Measurements from ENCODE around the gene KCMF1.

KCMF1 gene

DNA sequence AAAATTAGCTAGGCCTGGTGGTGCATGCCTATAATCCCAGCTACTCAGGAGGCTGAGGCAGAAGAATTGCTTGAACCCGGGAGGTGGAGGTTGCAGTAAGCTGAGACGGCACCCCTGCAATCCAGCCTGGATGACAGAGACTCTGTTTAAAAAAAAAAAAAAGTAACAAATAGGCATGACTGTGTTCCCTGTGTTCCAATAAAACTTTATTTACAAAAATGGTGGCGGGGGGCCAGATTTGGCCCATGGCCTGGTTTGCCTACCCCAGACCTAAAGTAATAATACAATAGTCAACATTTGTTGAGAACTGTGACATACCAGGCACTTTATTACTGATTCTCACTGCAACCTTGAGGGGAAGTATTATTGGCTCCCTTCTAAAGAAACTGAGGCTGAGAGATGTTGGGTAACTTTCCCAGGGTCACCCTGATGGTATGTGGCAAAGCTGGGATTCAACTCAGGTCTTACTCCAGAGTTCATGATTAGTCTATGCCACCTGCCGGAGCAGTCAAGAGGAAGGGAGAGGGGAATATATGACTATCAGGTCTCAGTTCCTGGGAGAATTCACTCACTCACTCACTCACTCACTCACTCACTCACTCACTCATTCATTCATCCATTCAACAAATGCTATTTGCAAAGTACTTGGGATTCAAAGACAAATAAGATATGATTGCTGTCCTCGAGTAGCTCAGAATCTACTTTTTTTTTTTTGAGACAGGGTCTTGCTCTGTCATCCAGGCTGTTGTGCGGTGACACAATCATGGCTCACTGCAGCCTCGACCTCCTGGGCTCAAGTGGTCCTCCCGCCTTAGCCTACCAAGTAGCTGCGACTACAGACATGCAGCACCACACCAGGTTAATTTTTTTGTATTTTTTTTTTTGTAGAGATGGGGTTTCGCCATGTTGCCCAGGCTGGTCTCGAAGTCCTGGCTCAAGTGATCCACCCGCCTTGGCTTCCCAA lies 14.3 kb upstream of the KCMF1 start:
- DNase-seq = no peak

DNA sequence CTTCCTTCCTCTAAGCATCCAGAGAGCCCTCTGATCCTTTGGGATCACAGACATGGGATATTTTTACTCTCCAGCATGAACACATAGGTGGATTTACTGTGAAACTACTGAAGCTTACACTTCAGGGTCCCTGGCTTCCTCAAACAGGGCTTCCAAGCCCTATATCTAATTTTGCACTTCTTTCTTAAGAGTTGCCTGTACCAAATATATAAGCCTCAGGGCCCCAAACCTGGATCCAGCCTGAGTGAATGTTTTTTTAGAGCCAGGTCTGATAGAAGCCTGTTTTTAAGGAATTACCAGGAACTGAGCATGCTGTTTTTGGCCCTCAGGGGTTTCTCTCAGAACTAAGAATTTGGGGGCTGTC lies 13.2 kb upstream of the KCMF1 start:
- DNase-seq = no peak

DNA sequence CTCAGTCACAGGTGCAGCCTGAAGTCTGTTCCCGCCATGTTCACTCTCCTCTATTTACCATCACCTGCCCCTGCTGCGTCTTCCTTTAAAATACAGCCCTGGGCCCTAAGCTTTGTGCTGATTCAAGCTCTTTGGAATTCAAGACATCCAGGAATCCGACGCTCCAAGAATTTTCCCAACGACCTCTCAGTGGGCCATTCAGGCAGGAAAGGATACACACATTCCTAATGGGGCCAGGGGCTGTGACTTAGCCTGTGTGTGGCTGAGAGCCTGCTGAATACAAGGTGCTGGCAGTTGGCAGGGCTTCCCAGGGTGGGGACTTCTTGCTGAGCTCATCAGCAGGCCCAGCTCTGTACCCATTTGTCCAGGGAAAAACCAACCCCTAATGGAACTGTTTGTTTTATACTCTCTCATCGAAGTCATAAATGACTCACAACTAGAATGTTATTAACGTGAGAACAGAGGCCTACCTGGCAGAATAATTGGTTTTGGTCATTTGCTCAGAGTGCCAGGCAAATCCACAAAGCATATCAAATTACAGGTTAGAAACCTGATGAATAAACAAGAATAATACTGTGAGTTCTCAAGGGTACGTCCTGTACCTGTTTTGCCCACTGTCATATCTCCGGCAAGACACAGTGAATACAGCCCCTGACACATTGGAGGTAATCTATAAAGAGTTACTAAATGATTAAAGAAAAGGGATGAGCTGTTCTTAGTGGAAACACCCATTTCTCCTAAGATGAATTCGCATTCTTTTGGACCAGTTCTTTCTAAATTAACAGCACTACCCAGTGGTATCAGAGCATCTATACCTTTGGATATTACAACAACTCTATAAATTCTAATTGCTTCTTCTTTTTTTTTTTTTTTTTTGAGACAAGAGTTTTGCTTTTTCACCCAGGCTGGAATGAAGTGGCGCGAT lies 12.6 kb upstream of the KCMF1 start:
- DNase-seq = no peak

DNA sequence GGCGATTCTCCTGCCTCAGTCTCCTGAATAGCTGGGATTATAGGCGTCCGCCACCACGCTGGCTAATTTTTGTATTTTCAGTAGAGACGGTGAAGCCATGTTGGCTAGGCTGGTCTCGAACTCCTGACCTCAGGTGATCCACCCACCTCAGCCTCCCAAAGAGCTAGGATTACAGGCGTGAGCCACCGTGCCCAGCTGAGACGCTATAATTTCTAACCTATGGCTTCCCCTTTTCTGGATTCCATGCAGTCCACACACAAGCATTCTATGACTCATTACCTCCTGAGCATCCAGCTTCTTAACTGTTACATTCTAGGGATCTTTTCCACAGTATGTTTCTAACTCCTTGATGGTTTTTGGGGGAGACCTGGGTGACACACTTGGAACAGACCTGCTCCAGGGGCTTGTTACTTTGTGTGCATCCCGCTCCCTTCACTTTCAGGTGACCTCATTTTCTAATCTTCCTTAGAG lies 11.8 kb upstream of the KCMF1 start:
- no peak for DNase-seq

DNA sequence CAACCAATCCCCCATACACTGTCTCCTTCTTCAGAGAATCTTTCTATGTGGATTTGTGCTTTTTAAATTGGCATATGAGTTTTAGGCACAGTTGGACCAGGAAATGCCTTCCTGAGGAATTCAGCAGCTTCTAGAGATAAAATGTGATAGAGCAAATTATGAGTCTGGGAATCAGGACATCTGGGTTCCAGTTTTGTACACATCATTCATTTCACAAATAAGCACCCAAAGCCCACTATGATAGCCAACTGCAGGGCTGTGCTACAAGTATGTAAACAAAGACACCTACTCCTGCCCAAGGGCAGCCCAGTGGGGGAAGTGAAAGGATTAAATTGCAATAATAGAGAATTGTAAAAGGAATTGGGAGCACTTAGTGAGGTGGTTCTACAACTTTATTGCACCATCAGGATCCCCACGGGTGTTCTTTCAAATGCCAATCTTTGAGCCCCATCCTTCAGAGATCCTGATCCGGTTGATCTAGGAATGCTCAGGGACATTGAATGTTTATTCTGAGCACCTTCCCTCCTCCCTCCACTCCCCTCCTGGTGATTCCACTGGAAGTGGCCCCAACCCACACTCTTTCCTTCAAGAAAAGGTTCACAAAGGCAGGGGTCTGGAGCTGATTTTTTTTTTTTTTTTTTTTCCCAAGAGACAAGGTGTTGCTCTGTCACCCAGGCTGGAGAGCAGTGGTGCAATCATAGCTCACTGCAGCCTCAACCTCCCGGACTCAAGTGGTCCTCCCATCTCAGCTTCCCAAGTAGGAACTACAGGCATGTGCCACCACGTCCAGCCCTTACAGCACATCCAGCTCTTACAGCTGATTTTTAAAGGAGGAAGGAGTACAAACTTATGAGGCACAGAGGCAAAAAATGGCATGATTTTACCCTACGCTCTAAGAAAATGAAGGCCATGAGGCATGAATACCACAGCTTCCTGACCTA lies 11.1 kb upstream of the KCMF1 start:
- DNase-seq = no peak

DNA sequence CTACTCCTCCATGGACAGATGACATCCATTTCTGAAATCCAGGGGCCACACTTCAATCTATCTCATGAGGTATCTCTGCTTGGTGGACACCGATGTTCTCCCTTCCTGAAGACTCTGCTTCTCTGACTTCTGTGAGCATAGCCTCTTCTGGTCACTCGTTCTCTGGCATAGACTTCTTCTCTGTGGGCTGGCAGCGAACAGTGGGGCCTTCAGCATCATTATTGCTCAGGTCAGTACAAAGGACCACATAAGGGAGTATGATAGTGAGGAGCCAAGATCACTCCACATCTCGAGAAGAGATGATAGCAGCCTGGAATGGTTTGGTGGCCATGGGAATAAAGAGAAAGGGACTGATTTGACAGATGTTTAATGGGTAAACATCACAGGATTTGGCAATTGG lies 8.0 kb upstream of the KCMF1 start:
- no peak for DNase-seq

DNA sequence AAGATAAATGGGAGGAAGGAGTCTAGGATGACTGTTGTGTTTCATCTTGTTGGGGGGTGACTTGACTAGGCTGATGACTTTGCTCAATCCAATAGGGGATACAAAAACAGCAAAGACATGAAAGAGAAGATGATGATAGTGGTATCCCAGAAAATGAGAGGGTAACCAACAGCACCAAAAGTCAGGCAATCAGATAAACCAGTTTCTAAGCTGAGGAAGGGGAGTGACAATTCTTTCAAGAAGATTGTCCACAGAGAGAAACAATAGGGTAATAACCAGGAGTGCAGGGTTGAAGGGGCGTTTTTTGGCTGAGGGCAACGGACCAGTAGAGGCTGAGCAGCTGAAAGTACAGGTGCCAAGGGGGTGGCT lies 7.7 kb upstream of the KCMF1 start:
- DNase-seq = no peak

DNA sequence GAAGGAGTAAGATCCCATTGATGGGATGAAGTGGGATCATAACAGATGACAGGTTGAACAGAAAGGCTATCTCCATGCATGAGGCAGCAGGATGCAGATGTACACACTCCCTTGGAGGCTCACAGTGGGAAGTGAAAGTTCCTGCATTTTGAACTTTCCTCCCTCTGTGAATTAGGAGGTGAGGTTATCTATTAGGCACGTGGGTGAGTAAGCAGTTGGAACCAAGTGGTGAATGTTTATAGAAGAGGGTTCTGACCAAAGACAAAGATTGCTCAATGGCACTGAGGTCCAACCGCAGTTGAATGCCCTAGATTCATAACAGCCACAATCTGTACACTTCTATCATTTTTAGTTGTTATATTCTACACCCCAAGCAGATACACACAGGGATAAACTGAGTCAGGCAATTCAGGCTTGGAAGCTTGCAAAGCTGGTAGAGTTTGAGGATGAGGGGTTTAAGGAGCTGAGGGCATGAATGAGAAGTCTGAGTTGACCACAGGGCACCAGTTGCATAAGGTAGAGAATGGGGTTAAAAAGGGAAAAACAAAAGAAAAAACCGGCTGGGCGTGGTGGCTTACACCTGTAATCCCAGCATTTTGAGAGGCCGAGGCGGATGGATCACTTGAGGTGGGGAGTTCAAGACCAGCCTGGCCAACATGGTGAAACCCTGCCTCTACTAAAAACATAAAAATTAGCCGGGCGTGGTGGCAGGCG lies 7.1 kb upstream of the KCMF1 start:
- no peak for DNase-seq

DNA sequence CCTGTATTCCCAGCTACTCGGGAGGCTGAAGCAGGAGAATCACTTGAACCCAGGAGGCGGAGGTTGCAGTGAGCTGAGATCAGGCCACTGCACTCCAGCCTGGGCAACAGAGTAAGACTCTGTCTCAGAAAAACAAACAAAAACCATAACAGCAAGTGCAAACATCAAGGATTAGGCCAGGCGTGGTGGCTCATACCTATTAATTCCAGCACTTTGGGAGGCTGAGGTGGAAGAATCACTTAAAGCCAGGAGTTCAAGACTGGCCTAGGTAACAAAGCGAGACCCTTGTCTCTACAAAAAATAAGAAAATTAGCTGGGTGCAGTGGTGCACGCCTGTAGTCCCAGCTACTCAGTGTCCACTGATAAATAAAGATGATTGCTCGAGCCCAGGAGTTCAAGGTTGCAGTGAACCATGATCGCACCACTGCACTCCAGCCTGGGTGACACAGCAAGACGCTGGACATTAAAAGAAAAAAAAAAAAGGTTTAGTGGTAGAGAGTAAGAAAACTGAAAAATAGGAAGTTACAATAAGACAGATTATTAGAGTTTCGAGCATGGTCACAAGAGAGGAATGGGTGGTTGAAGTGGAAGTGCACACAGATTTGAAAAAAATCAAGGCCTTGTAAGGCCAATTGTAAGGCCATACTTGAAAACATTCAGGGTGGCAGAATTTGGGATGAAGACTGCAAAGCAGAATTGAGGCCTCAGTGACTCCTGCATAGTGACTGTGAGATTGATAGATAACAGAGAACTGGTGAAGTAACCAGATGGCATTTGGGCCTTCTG lies 6.4 kb upstream of the KCMF1 start:
- DNase-seq = no peak

DNA sequence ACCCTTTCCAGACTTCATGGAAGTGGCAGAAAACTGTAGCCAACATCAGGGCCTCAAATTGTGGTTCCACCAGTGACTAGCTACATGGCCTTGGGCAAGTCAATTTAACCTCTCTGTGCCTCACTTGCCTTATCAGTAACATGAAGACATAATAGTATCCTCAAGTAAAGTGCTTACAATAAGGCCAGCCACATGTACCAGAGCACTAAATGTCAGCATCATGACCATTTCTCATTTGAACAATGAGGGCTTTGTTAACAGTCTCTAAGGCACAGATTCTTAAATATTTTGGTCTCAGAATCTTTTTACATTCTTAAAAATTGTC lies 5.8 kb upstream of the KCMF1 start:
- DNase-seq = no peak

DNA sequence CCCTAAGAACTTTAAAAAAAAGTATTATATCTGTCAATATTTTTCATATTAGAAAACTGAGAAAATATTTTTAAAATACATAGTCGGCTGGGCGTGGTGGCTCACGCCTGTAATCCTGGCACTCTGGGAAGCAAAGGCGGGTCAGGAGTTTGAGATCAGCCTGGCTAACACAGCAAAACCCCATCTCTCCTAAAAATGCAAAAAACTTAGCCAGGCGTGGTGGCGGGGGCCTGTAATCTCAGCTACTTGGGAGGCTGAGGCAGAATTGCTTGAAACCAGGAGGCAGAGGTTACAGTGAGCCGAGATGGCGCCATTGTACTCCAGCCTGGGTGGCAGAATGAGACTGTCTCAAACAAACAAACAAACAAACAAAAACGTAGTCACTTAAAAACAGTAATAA lies 5.1 kb upstream of the KCMF1 start:
- no peak for DNase-seq

DNA sequence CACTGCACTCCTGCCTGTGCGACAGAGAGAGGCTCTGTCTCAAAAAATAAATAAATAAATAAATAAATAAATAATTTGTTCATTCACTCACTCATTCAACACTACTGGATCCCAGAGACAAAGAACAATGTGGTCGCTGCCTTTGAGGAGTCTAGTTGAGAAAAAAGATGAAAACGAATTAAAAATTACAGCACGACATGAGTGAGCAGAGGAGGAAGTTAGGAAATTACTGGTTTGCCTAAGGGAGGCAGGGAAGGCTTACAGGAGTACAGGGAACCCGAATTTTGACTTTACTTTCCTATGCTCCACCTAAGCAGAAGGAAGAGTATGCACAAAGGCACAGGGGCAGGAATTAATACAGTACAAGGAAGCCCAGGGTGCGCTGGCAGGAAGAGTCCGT lies 4.2 kb upstream of the KCMF1 start:
- no peak for DNase-seq

DNA sequence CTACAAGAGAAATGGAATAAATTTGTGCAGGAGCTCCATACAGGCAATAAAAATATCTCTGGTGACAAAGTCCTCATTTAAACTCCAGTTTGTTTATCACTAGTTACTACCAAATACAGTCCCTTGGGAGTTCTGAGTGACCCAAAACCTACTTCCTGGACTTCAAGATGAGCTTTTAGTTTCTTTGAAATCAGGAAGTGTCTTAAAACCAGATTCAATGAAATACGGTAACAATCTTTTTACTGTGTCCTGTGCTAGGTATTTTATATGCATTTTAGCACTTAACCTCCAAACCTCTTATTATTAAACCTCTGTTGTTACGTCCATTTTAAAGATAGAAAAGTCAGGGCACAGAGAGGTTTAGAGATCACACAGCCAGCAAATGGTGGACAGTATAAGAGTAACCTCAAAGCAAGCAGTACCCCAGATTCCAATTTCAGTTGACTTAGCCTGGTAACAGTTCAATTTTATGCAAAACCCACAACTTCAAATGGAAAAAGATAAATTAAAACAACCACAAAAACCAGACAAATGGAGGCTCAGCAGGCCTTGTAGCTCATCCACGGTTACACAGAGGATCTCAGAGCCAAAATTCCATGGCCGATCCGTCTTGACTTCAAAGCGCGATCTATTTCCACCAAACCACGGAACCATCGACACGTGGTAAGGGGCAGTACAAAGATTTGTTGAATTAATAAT lies 1.3 kb upstream of the KCMF1 start:
- no peak for DNase-seq

DNA sequence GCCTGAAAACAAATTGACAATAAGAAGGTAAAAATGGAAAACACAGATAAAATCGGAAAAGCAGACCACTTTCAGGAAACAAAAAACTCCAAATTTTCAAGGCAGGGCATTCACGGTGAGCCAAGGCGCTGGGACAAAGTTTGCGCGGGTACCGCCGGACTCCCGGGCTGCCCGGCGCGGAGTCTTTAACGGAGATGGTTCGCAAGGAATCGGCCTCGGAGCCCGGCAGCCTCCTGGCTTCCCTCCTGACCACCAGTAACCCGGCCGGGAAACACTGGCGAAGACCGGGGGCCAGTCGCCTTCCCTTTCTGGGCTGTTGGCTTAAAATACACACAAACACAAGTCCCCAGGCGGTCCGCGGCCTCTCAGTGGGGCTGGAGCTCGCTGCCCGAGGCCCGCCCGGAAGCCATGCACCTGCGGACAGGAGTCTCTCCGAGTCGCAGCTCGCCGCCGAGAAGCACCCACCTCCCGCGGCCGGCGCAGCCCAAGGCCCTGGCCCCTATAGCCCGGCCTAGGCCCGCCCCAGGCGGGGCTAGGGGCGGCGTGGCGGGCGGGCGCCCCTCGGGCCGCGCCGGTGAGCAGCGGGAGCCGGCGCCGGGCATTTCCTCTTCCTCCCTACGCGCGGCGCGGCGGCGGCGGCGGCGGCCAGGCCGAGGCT lies 622 bp upstream of the KCMF1 start:
- DNase-seq = no peak

DNA sequence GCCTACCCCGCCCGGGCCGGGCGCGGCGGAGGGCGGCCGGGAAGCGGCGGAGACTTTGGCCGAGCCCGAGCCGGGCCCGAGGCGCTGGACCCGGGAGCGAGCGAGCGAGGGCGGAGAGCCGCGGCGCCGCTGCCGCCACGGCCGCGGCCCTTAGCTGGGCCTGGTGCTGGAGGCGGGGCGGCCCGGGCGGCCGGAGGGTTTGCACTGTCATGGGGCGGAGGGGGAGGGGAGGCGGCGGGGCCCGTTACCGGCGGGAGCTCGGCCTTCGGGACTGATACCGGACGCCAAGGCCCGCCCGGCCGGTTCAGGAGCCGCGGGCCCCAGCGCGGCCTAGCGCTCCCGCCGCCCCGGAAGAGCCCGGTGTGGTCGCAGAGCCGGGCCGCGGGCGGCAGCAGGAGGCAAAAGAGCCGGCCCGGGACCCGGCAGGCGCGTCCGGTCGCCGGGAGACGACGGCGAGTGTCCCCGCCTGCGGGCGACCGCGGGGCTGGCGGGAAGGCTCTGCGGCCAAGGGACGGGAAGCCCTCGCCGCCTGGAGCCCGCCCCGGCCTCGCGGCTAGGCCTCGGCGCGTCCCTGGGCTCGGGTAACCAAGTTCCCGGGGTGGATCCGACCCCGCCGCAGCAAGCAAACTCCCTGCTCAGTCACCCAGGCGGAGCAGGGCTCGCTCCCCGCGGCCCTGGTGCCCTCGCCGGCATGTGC lies 697 bp downstream of the KCMF1 start:
- no peak for DNase-seq

DNA sequence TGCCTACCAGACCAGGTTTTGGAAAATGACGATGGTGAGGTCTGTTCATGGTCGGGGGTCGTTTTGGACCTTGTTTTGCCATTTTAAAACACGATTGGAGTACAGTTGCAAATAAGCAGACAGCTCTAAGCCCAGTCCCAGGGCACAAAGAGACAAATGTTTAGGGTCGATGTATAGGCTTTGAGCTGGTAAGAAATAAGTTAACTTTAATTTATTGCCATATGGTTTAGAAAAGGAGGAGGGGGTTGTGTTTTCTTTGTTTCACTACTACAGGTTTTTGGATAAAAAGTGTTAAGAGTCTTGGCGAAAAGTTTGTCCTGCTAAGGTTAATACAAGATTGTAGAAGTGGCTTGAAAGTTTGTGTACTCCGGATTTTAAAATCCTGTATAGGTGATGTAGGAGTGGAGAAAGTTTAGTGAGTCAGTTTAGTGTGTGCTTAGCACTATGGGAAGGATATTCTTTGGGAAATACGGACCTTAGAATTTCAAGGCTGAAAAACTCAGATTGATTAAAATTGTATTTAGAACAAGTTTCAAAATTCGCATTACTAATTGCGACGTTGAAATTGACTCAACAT lies 1.3 kb downstream of the KCMF1 start:
- no peak for DNase-seq

DNA sequence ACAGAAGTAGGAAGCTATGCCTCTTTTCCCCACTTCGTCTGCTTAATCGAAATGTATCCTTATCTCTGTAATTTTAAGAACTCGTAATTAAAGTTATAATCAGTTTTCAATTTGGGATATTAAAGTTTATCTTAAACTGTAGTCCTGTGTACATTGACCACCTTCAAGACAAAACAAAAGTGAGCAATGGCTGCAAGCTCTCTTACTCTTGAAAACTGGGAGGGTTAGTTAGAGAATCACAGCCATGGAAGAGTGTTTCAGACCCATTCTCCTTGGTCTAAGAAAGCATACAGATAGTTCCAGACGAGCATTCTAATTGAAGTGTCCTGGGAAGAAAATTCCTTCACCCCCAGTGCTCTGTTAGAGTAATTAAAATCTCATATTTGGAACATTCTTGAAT lies 2.0 kb downstream of the KCMF1 start:
- no peak for DNase-seq

DNA sequence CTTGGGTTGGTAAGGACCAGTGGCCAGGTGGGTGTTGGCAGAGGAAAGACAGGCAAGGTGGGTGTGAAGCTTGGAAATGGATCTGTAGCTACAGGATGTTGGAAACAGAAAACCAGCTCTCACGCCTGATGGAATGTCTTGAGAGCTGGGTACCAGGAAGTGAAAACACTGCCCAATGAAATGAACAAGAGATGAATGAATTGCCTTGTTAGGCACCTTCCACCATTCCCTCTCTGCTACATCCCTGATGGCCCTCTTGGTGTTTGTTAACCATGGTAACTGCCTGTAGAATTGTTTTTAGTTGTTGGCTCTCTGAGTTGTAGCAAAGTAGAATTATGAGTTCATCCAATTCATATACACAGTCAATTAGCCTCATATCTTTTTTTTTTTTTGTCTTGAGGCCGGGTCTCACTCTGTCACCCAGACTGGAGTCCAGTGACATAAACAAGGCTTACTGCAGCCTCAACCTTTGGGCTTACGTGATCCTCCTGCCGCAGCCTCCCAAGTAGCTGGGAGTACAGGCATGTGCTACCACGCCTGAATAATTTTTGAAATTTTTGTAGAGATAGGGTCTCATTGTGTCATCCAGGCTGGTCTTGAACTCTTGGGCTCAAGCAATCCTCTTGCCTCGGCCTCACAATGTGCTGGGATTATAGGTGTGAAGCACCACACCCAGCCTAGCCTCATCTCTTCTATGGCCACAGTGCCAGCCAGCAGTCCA lies 9.5 kb downstream of the KCMF1 start:
- DNase-seq = no peak
